GM12864 (cell line): Measurements from ENCODE around the gene CHRNB2.
A peak's percentile ranks its signal among the peaks of the same experiment; 100 is the strongest.
"Not testable (repeated sequence)": the region's sequence is repeated elsewhere in the genome, so short reads cannot be mapped to it uniquely, and the experiment has no call there.

Source experiments
- DNase-seq: peaks from one replicate; pipeline ENCODE4 v3.0.0-alpha.2; 2011; ENCODE audit warnings: low read depth
- H3K4me3 ChIP-seq: 2 replicates; pipeline ENCODE4 v1.5.1; 2011; ENCODE audit warnings: mild to moderate bottlenecking, low read depth, low read length, control low read depth
- CTCF ChIP-seq: IDR thresholded peaks from 2 replicates; pipeline ENCODE4 v1.5.1; 2011; ENCODE audit warnings: low read depth, mild to moderate bottlenecking, moderate library complexity, low read length, control low read depth, inconsistent platforms; ENCODE audit errors: missing control alignments

Gene CHRNB2

GRCh38 chr1:154529308-154529707 is 38.3 kb upstream of the CHRNB2 start:
- DNase-seq, result no peak
- no peak overlapping the region for H3K4me3 ChIP-seq
- no peak for TF ChIP-seq CTCF

GRCh38 chr1:154531950-154532349 is 35.6 kb upstream of the CHRNB2 start:
- not testable (repeated sequence) for H3K4me3 ChIP-seq, DNase-seq

GRCh38 chr1:154533952-154534844 is 33.4 kb upstream of the CHRNB2 start:
- TF ChIP-seq CTCF, result peak; percentile 58
- DNase-seq, result no peak
- no peak overlapping the region for H3K4me3 ChIP-seq

- TF ChIP-seq CTCF, result no peak
- DNase-seq, result no peak
- H3K4me3 ChIP-seq, result no peak overlapping the region
Measured at GRCh38 chr1:154536570-154536969, 31.0 kb upstream of the CHRNB2 start.

GRCh38 chr1:154539486-154540483 is 27.8 kb upstream of the CHRNB2 start:
- no peak for DNase-seq
- no peak overlapping the region for H3K4me3 ChIP-seq
- no peak for TF ChIP-seq CTCF

- H3K4me3 ChIP-seq, result no peak overlapping the region
- DNase-seq, result no peak
- TF ChIP-seq CTCF, result no peak
Measured at GRCh38 chr1:154541231-154541630, 26.3 kb upstream of the CHRNB2 start.
